ENCODE measurements around the gene ESR1.

ESR1 gene

GRCh38 chr6:151807513-151808370, at the start of gene ESR1:
Gene ESR1, plus strand, starts transcription at chr6:151807682. Its CDS starts 231 bp downstream, at chr6:151807913.
- no peak for DNase-seq

GRCh38 chr6:151760486-151760885, 47.0 kb upstream of the ESR1 start:
- no peak for DNase-seq

- DNase-seq = no peak
Observed at GRCh38 chr6:151761851-151762250, 45.6 kb upstream of the ESR1 start.

- DNase-seq = no peak
Observed at GRCh38 chr6:151762817-151763216, 44.7 kb upstream of the ESR1 start.

- DNase-seq = peak in 1 of 2 experiments; percentile 0
Observed at GRCh38 chr6:151763303-151763702, 44.2 kb upstream of the ESR1 start.

- peak; percentile 50 to 74 for DNase-seq
Observed at GRCh38 chr6:151763938-151764680, 43.4 kb upstream of the ESR1 start.

- peak; percentile 36 to 44 for DNase-seq
Observed at GRCh38 chr6:151765444-151765886, 42.0 kb upstream of the ESR1 start.

- DNase-seq = no peak
Observed at GRCh38 chr6:151772446-151772845, 35.0 kb upstream of the ESR1 start.

GRCh38 chr6:151773382-151773781, 34.1 kb upstream of the ESR1 start:
- DNase-seq = no peak

- DNase-seq = no peak
Observed at GRCh38 chr6:151782560-151782959, 24.9 kb upstream of the ESR1 start.

- DNase-seq = no peak
Observed at GRCh38 chr6:151783692-151784091, 23.8 kb upstream of the ESR1 start.

GRCh38 chr6:151784441-151785214, 22.9 kb upstream of the ESR1 start:
- no peak for DNase-seq

- DNase-seq = no peak
Observed at GRCh38 chr6:151796842-151797530, 10.5 kb upstream of the ESR1 start.

- no peak for DNase-seq
Observed at GRCh38 chr6:151803743-151804142, 3.7 kb upstream of the ESR1 start.

GRCh38 chr6:151804585-151805285, 2.7 kb upstream of the ESR1 start:
- no peak for DNase-seq

GRCh38 chr6:151805286-151805840, 2.1 kb upstream of the ESR1 start:
- no peak for DNase-seq

GRCh38 chr6:151806757-151807512, 547 bp upstream of the ESR1 start:
- no peak for DNase-seq

GRCh38 chr6:151808371-151809241, 1.1 kb downstream of the ESR1 start:
- no peak for DNase-seq

- no peak for DNase-seq
Observed at GRCh38 chr6:151811081-151811480, 3.6 kb downstream of the ESR1 start.

GRCh38 chr6:151813858-151814257, 6.4 kb downstream of the ESR1 start:
- no peak for DNase-seq

All from SHP77 (cell line).